ENCODE results near the gene THSD4.
"Not testable (repeated sequence)": the region's sequence is repeated elsewhere in the genome, so short reads cannot be mapped to it uniquely, and the experiment has no call there.

Gene THSD4

DNA sequence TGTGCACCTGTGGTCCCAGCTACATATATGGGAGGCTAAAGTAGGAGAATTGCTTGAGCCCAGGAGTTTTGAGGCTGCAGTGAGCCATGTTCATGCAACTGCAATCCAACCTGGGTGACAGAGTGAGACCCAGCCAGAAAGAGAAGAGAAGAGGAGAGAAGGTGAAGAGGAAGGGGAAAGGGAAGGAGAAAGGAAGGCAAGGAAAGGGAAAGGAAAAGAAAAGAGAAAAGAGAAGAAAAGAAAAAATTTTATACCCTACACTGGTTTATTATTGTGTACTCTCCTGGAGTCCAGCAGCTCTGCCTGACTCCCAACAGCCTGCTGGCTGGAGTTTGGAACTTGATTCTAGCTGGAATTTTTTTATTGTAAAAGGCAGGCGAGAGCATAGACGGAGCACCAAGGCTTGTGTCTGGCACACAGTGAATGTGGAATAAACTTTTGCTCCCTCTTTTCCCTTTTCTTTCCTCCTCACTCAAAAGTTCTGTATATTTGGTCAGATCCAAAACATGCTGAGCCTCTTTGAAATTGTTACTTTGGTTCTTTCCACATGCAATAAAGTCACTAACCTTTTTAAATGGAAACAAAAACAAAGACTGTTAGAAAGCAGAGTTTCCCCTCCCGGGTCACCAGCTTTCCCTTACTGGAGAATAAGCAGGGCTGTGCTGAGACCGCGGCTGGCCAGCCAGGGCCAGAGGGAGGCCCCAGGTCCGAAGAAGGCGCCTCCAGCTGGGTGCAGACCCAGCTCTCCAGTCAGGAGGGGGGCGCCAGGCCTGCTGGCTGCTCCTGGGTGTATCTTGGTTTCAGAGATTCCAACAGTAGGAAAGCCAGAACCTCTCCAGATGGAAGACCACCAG is 9.9 kb downstream of the THSD4 start:
- no peak for DNase-seq

- no peak for DNase-seq
These were observed 10.7 kb downstream of the THSD4 start for GRCh38 chr15:71125831-71126450.

GRCh38 chr15:71127083-71127482 is 11.8 kb downstream of the THSD4 start:
- DNase-seq, result no peak

GRCh38 chr15:71128159-71128558 is 12.9 kb downstream of the THSD4 start:
- not testable (repeated sequence) for DNase-seq

- no peak for DNase-seq
These were observed 13.8 kb downstream of the THSD4 start for GRCh38 chr15:71128939-71129562.

GRCh38 chr15:71129669-71130068 is 14.4 kb downstream of the THSD4 start:
- no peak for DNase-seq

DNA sequence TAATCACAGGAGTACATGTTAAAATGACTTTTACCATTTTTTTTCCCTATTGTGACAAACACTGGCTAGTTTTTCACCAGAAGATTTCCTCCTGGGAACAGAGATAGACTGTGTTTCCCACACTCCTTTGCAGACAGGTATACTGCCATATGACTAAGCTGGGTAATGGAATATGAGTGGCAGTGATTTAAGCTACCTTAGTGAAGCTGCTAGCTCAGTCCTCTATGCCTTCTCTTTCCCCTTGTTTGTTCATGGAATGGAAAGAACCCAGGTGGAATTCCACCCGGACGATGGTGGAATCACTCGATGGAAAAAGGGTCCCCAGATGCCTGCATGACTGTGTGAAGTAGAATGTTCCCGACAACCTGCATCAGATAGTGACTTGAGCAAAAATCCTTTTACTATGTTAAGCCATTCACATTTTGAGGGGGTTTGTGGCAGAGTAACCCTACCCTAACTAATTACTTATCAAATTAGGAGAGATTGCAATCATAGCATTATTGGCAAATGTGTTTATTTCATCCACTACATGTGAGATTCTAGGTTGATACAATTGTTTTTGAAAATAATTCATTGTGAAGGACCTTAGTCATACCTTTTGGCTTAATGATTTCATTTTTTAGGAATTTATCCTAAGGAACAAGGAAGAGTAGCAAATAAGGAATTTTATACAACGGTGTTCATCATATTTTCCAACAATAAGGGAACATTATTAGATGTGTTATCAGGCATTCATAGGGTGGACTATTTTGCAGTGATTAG is 16.5 kb downstream of the THSD4 start:
- DNase-seq, result no peak

DNA sequence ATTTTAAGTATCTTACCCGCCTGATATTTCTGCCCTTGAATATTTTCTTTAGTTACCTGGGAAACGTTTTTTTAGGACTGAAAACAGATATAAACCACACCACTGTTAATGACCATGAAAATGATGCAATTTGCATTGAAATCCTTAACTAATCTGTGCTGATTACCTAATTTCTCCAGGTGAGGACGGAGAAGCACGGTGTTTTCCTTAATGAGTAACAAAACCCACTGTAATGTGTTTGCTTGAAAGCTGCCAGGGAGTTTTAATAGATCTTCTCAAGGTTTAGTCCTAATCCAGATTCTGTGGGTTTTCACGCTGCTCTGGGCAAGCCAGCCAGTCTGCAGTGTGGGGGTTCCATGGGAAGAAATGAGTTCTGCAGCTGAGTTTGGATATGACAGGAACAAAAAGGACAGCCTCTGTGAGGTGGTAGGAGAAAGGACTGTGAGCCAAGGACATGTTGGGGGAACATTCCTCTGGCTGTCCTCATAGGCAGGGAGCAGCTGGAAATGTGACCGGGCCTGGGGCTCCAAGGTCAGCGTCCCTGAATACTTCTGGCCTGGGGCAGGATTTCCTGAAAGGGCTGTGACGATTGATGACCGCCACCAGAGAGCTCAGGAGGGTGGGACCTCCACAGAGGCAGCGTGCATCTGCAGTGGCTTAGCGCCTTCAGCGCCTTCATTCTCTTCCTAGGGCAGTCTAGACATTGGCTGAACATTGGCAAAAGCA is 18.6 kb downstream of the THSD4 start:
- DNase-seq, result no peak

DNA sequence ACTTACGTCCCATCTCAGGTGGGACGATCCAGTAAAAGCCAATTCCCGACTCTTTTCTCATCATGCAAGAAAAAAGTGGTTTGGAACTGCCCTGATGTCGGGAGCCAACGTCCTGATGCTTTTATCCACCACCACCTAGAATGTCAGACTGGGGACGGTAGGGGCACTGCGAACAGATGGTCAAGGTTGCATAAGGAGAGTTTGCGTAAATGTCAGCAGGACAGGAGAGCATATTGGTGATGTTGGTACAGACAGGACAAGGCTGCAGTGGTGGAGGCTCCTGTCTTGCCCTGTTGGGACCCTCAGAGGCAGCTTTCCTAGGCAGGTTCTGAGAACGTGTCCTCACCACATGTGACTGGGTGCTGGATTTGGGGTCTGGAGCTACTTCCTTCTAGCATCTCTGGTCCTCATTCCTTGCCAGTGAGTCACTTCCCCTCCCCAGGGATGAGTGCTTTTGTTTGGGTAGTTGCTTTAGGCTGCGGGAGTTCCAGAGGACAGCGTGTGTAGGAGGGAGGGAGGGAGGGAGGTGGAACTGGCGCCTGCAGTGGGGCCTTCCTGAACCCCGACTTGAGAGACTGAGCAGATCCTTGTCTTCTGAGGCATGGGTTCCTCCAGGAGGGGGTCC is 21.0 kb downstream of the THSD4 start:
- no peak for DNase-seq

DNA sequence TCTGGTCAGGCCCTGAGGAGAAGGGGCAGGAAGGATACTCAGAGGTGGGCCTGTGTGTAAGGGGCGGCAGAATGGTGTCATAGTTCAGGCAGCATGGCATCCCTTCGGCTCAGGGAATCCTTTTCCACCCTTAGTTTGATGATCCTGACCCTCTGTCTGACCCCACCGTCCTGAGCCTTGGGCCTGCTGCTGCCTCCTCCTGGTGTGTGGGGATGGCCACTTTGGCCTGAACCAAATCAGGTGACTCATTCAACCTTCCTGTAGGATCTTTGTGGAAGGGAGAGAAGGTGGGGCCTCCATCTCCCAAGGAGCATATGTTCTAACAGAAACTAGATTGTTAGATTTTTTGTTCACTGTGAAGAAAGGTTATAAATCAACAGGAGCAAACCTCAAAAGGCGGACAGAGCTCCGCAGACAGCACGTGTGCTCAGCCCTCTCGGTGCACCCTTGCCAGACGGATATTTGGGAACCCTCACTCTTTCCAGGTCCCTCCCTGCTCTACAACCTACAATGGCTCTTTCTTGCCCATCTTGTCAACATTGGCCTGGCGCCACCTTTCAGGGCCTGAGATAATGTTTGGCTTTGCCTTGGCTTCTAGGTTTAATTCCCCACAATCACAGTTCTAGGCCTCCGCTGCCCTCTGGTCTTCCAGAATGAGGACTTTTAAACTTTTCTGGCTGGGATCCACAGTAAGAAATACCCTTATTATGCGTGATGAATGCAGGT is 21.7 kb downstream of the THSD4 start:
- DNase-seq, result no peak

DNA sequence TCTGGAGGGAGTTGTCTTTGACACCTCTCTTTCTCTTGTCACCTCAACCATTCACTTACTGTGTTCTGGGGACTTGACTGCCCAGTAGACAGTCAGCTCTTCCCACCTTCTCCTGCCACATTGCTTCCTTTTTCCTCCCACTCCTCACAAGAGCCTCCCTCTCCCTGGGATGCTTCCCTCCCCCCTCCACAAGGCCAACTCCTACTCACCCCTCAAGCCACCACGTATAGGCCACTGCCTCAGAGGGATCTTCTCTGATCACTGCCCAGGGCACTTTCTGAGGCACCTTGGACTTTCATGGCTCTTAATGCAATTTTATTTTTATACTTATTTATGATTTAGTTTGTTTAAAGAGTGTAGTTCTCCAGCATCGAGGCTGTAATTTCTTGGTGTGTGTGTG is 23.2 kb downstream of the THSD4 start:
- DNase-seq, result no peak

GRCh38 chr15:71139241-71139640 is 24.0 kb downstream of the THSD4 start:
- no peak for DNase-seq

- DNase-seq, result no peak
These were observed 26.3 kb downstream of the THSD4 start for GRCh38 chr15:71141572-71141971.

- DNase-seq, result no peak
These were observed 27.5 kb downstream of the THSD4 start for GRCh38 chr15:71142780-71143179.

DNA sequence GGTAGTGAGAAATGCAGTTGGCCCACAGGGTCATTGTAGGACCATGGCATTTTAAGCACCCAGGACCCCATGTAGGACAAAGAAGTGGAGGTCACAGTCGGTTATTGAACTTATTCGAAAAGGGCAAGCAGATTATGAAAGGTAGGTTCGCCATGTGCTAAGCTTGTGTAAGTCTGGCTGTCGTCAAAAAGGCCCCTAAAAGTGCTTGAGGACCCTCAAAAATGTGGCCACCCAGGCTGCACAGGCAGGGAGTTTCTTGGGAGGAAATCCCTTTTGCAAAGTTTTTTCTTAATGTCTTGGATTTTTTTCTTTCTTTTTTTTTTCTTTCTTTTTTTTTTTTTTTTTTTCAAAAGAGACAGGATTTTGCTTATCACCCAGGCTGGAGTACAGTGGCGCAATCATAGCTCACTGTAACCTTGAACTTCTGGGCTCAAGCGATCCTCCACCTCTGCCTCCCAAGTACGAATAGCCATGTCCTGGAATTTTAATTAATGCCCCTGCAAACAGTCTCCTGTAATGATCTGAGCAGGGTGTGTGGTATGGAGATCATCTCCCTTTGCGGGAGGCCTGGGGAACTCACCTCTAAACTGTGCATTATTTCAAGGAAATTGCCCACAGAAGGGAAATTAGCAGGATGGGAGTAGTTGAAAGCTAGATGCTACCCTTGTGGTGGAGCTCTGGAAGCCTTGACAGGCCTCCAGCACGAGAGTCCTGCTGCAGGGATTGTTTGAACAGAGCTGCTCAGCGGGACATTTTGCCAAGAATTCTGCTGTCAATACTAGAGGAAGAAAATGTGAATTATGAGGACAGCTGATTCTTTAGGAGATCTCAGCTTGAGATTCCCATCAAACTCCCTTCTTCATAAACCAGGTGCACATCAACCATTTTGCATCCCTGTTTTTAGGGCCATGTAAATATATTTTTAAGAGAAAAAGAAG is 28.4 kb downstream of the THSD4 start:
- DNase-seq, result no peak

- no peak for DNase-seq
These were observed 30.4 kb downstream of the THSD4 start for GRCh38 chr15:71145648-71146047.

DNA sequence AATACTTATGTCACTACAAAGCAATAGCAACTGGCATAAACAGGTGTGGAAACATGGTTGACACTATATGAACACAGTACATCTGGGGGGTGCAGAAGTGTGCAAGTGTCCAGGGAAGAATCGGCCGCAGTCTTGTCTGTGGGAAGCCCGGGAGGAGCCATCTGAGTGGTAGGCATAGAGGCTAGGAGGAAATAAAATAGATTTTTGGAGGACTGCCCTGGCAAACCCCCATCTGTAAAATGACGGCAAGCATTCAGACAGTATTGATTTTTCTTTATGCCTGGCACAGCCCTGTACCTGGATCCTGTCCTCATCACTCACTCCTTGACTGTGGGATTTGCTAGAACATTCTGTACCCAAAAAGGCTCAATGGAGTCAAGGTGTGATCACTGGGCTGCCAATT is 31.3 kb downstream of the THSD4 start:
- no peak for DNase-seq

DNA sequence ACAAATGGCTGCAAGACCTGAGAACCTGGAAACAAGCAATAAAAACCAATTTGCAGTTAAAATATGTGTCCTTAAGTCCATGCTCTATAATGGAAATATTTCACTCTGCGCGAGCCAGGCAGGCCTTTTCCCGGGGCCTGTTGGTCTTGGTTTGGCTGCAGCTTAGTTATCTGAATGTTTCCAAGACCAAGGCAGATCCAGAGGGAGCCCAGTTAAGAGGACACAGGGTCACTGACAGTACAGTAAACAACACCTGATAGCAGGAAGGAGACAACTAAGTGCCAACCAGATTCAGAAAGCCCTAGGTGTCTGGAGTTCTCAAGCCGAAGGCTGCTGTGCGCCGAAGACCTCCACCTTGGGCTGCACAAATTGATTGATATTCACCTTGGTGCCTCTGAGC is 32.8 kb downstream of the THSD4 start:
- no peak for DNase-seq

- no peak for DNase-seq
These were observed 34.6 kb downstream of the THSD4 start for GRCh38 chr15:71149646-71150557.

Measured in activated CD4-positive, alpha-beta T cell treated with anti-CD3 and anti-CD28 coated beads, Interleukin-10, Interleukin-2, amounts not matched to agents 100 ng/mL and 50 ng/mL, durations not matched to agents 16 hours and 8 hours (primary cell).